GM12872 (cell line): ENCODE measurements around the gene FGD5.

Source experiments
- TF ChIP-seq, protein P1 (sequence below): IDR thresholded peaks from 3 replicates; pipeline ENCODE4 v1.5.1; 2011; ENCODE audit warnings: low read depth, mild to moderate bottlenecking, low read length, moderate library complexity; ENCODE audit not compliant: insufficient read depth

FGD5 gene

DNA sequence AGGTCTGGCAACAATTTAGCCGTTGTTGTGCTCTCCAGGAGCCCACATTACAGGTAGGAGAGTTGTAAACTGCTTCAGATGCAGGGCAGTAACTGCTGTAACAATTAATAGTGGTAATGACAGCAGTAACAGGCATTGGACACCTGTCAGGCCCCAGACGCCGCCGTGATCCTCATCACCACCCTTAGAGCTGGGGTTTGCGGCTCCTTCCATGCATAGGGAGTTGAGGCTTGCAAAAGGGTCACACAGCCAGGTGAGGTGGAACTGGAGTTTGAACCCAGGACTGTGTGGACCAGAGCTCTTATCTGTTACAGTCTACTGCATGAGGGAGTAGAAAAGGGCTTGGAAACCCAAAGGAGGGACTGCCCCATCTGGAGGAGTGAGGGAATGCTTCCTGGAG is 101.8 kb downstream of the FGD5 start:
- TF ChIP-seq, protein P1, sequence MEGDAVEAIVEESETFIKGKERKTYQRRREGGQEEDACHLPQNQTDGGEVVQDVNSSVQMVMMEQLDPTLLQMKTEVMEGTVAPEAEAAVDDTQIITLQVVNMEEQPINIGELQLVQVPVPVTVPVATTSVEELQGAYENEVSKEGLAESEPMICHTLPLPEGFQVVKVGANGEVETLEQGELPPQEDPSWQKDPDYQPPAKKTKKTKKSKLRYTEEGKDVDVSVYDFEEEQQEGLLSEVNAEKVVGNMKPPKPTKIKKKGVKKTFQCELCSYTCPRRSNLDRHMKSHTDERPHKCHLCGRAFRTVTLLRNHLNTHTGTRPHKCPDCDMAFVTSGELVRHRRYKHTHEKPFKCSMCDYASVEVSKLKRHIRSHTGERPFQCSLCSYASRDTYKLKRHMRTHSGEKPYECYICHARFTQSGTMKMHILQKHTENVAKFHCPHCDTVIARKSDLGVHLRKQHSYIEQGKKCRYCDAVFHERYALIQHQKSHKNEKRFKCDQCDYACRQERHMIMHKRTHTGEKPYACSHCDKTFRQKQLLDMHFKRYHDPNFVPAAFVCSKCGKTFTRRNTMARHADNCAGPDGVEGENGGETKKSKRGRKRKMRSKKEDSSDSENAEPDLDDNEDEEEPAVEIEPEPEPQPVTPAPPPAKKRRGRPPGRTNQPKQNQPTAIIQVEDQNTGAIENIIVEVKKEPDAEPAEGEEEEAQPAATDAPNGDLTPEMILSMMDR = no peak

GRCh38 chr3:14921034-14921616 is 102.4 kb downstream of the FGD5 start:
- TF ChIP-seq, protein P1 = peak; percentile 99

- TF ChIP-seq, protein P1 = no peak
Measured at GRCh38 chr3:14921811-14922705, 103.3 kb downstream of the FGD5 start.

- TF ChIP-seq, protein P1 = no peak
Measured at GRCh38 chr3:14922863-14923262, 104.1 kb downstream of the FGD5 start.

DNA sequence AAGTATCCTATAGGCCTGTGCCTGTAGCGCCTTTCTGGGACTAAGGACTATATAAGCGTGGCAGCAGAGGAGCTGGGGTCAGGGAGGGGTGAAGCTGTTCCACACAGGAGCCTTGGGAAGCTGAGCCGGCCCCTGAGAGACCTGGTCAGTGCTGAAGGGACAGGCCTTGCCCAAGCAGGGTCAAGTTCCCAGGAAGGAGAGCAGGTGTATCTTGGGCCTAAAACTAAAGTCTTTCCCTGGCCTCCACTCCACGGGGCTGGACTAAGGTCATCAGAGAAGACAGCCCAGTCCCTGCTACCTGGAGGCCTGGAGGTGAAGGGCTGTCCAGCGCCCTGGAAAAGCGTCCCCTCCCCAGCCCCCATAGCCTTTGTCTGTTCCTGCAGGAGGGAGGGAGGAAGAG is 104.7 kb downstream of the FGD5 start:
- TF ChIP-seq, protein P1 = no peak

DNA sequence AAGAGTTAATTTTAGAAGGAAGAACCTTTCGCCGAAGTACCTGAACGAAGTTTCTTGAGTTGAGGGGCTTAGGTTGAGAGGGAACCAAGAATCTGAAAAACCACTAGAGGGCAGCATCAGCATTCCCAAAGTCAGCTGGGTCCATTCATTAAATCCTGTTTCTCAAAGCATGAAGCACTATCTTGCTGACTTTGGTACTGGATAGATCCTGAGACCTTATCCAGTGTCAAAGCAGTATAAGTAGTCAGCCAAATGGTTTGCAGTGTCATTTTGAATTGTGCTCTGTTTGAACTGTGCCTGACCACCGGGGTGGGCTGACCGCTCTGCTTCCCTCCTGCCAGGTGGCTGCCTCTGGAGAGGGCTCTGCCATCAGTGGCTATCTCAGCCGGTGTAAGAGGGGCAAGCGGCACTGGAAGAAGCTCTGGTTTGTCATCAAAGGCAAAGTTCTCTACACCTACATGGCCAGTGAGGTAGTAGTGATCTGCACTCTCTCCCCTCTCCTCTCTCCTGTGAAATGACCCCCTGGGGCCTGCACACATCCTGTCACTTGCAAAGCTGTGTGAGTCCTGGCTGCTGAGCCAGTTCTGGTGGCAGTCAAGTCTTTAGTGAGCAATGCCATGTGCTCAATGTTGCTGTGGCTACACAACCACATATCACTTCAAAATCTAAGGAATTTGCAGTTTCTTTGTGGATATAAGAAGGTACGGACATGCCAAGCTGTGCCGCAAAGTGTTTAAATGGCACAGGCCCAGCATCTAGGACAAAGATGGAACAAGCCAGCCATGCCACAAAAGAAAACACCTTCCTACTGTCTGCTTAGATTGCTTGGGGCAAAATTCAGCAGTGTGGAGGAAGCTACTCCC is 107.2 kb downstream of the FGD5 start:
- TF ChIP-seq, protein P1 = peak; percentile 84

DNA sequence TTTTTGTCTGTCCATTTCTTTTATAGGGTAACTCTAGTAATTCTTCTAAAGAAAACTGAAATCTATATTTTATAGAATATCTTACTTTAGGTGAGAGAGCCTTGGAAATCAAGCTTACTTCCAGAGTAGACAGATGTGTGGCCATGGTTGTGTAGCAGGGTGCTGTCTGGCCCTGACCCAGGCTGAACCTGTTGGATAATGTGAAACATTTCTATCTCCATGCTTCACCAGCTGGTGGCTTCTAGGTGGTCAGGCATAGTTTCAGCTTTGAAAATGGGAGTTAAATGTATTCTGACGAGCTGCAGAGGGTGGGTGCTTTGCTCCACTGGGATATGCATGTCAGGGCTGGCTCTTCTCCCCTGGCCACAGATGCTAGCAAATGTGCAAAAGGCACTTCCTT is 107.8 kb downstream of the FGD5 start:
- TF ChIP-seq, protein P1 = no peak
